Non-pigmented ciliary epithelial cell (primary cell): ENCODE measurements around the gene ATXN7L2.

Experiments used
- DNase-seq: peaks from one replicate; pipeline ENCODE4 v3.0.0-alpha.2; 2010; ENCODE audit warnings: low read depth

ATXN7L2 gene

DNA sequence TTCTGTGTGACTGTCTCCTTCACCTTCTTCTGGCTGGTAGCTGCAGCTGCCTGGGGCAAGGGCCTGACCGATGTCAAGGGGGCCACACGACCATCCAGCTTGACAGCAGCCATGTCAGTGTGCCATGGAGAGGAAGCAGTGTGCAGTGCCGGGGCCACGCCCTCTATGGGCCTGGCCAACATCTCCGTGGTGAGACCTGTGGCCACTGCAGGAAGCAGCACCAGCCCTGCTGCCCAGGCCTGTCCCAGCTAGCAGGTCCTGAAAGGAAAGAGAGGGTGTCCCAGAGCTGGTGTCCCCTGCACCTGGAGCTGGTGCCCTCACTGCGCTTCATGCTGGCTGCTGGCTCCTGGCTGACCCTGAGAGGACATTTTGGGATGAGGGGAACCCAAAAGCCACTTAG is 5.9 kb upstream of the ATXN7L2 start:
- no peak for DNase-seq

DNA sequence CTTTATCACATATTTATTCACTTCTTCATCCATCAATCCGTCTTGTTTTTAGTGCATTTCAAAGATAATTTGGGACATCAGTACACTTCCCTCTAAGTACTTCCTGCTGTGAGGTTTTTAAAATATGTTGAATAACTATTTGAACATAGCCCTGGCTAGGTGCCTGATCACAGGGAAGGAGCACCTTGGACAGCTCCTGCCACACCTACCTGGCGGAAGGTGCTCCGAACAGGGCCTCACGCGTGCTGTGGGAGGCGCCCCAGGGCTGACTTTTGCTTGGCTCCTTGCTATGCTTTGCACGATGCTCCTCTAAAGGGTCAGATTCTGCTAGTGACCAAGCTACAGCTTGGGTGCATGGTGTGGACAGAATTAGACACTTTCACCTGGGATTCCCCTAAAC is 4.9 kb upstream of the ATXN7L2 start:
- DNase-seq: no peak

DNA sequence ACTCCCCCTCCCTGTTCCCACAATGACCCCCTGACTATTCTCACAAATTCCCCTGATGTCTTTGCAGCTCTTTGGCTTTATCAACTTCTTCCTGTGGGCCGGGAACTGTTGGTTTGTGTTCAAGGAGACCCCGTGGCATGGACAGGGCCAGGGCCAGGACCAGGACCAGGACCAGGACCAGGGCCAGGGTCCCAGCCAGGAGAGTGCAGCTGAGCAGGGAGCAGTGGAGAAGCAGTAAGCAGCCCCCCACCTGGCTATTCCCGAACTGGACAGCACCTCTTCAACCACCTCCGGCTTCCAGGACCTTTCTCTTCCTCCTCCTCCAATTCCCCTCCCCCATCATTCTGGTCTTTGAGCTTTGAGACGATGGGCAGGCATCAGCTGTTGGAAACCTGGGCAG is 4.4 kb upstream of the ATXN7L2 start:
- DNase-seq: no peak

DNA sequence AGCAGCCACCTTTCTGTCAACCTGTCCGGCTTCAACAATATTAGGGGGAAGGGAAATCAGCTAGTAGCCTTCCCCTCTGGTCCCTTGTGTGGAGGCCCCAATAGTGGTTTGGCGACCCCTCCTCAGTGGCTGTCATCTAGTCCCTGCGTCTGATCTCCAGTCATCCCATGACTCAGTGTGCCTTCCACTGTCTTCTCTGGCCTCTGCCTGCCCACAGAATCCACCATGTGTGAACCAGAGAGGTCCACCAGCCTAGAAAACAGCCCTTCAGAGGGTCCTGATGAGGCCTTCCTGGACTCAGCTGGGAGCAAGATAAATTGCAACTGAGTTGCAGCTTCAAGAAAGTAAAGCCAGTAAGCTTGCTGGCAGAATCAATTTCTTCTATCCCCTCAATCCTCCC is 3.8 kb upstream of the ATXN7L2 start:
- DNase-seq: no peak

DNA sequence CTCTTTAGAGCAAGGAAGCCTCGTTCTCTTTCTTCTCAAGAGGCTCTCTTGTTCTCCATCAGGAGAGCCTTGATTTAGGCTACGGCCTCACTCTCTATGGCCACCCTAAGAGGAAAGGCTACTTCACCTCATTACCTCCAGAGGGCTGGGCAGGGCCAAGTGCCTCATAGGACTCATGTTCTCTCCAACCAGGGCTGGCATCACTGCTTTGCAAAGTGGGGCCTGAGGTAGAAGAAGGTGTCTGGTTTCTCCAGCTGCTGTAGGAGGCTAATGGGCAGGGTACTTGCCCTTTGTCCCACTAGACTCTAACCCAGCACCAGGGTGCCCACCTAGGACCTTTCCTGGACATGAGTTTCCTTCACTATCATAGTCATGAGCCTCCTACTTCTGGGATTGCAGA is 2.1 kb upstream of the ATXN7L2 start:
- DNase-seq: no peak

DNA sequence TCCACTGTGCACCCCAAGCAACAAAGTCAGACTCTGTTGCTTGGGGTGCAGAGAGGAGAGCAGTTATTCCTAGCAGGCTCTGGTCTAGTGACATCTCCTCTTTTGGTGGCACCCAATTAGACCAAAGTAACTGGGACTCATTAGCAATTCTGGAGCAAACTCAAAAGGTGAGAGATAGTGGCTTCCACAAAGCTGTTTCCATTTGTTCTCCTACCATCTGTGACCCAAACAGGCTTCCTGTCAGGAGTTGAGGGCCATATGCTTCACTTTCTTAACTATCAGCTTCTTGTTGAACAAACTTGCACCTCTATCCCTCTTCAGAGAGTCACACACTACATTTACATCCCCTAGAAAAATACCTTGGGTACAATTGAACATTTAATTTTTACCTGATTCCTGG is 1.5 kb upstream of the ATXN7L2 start:
- no peak for DNase-seq

DNA sequence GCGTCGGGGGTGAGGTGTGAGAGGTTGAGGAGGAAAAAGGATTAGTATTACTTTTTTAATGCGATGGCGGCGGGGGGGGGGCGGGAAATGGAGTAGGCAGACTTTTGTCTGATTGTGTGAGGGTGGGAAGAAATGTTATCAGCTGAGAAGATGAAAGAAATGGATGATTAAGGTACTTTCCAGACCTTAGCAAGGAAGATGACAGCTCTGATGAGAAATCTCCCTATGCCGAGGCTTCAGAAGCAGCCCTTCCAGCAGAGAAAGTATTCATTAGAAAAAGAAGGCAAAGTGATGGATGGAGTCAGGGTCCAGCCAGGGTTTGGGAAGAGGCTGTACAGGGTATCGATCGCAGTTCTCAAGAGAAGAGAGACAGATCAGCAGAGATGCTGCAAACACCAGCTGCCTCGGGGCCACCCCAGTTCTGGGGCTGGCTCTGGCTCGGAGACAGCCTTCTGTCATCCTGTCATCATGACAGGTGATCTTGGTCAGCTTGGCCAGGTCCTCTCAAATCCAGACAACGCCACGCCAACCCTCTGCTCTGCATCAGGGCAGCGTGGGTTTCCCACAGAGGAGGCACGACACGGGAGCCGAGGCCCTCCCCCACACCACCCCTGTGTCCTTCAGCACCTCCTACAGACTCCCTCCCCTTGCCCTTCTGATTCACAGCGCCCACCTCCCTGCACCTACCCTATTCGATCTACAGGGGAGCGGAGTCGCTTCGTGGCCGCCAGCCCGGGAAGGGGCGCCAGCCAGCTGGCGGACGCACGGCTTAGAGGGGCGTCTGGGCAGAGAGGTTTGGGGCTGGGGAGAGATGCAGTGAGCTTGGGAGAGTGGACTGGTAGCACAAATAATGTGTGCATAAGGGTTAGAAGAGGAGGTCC is 674 bp upstream of the ATXN7L2 start:
- DNase-seq: no peak

DNA sequence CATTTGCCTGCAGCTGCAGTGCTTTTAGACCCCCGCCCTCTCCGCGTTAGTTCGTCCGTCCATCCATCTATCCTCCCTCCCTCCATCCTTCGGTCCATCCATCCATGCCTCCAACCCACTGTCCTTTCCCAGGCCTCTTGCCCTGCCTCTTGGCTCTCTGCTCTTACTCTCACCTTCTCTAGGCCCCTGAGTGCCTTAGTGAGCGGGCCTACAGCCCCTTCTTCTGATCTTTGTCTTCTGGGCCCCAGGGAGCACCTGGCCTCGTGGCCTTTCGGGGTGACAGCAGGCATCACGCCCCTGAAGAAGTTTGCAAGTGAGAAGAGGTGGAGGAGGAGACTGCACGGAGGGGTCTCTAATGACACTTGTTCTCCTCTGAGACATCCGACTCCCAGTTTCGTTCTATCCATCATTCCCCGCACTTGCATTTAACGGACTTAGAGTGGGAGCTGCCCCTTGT is 842 bp downstream of the ATXN7L2 start:
- no peak for DNase-seq

DNA sequence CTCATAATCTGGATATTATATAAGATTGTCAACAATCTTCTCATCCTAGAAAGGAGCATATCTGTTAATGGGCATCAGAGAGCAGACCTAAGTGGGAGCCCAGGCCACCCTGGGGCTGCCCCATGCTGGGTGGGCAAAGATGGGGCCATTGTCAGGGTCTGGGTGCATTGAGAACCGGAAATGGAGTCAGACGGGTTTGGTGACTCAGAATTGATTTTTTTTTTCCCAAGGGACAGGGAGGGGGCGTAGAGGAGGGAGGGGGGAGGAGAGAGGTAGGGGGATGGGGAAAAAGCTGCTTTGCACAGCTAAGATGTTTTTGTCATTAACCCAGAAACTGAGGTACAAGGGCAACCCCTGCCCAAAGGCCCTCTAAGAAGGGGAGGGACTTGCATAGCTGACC is 1.3 kb downstream of the ATXN7L2 start:
- DNase-seq: no peak

DNA sequence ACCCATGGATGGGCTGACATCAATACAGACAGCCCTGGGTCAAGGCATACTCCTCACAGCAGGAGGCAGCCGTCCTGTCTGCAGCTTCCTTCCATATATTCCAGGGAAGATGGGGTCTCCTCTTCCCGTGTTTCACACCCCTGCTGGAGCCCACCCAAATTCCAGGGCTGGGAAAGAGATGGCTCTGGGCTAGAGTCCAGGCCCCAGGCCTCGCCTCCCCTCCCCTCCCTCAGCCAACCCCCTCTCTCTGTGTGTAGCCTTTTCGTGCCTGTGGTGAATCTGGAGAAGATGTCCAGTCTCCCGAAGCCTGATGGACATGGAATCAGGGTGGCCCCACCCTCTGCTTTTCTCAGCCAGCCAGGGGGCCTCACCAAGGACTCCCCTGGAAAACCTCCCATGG is 3.6 kb downstream of the ATXN7L2 start:
- no peak for DNase-seq

DNA sequence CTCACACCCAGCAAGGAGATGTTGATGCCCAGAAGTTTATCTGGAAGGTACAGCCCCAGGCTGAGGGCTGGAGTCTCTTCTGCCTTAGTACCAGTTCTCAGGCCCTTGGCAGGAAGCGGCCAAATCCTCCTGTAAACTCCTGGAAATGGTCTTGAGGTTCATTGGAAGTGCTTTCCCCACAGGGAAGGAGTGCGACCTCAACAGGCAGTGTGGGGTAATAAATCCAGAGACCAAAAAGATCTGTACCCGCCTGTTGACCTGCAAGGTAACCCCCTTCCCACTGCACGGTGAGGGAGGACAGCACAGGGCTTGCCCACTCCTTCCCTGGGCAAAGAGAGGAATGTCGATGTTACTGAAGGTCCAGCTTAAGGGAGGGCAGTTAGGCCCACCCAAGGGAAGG is 4.5 kb downstream of the ATXN7L2 start:
- DNase-seq: no peak

DNA sequence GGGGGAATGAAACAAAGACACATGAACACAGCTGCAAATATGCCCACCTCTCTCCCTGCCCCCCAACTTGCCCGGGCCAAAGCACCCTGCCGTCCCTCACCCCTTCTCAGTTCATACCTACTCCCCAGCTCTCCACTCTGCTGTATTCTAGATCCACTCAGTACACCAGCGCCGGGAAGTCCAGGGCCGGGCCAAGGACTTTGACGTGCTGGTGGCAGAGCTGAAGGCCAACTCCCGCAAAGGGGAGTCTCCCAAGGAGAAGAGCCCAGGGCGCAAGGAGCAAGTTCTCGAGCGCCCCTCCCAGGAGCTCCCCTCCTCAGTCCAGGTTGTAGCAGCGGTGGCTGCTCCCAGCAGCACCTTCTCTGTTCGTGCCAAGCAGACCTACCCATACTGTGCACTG is 5.0 kb downstream of the ATXN7L2 start:
- DNase-seq: no peak

DNA sequence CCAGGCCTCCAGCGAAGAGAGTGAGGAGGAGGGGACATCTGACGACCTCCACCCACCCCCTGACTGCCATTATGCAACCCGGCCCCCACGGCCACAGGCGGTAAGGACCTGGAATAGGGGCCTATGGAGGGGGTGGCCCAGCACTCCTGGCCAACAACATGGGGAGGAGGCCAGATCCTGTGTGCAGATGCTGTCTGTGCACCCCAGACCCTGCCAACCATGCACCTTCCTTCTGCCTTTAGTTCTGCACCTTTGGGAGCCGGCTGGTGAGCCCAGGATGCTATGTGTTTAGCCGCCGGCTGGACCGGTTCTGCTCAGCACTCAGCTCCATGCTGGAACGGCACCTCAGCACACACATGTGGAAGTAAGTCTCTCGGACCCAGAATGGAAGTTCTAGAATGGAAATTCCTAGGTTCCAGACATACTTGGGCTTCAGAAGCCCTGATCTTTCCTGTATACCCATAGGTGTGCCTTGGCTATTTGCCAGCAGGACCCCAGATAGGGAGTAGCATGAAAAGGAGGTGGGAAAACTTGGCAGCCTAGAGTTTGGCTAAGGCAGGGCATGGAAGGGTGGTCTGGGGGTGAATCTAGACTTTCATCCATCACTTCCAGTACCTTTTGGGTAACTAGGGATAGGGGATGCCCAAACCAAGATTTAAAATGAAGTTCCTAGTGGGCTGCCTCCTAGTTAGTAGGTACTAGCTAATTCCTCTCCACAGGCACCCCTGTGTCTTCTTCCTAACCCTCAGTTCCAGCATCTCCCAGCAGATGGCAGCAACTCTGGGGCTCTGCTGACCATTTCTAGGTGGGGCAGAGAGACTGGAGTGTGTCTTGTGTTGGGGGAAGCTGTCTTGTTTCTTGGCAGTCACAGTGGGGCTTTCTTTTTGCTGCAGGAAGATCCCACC is 6.6 kb downstream of the ATXN7L2 start:
- DNase-seq: no peak

DNA sequence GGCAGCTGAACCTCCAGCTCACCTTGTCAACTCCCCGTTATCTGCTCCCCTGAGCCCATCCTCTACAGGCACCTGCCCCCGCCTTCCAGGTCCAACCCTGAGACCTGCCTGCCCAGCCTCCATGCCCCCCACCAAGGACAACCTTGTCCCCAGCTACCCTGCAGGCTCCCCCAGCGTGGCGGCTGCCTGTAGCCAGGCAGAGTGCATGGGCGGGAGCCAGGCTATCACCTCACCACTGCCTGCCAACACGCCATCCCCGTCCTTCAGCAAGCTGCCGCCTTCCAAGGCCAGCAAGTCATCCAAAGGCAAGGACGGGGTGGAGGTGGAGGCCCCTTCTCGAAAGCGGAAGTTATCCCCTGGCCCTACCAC is 7.2 kb downstream of the ATXN7L2 start:
- no peak for DNase-seq

DNA sequence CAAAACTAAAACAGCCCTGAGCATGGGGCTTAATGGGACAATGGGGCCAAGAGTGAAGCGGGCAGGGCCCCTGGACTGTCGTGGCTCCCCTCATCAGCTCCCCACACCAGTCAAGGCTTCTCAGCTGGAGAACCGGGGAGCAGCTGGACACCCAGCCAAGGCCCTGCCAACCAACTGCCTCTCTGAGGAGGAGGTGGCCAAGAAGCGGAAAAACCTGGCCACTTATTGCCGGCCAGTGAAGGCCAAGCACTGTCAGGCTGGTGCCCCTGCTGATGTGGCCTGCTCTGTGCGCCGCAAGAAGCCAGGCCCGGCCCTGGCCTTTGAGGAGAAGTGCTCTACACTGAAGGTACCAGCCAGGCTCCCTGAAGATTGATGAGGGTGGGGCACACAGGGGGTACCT is 7.7 kb downstream of the ATXN7L2 start:
- no peak for DNase-seq

DNA sequence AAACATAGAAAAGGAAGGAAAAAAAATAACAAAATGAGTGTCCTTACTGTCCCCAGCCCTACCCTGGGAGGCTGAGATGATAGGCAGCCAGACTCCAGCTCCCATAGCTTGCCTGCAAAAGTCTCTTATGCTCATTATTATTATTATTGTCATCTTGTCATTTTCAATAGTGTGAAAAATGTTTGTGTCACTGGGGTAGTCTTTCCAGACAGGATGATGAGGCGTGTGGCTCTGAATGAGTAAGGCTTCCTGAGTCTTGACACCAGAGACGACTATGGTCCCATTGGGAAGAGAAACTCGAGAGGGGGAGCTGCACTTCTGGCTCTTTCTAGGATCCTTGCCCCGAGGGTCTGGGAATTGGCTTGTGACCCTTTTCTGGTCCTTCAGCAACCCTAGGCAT is 9.1 kb downstream of the ATXN7L2 start:
- DNase-seq: no peak

DNA sequence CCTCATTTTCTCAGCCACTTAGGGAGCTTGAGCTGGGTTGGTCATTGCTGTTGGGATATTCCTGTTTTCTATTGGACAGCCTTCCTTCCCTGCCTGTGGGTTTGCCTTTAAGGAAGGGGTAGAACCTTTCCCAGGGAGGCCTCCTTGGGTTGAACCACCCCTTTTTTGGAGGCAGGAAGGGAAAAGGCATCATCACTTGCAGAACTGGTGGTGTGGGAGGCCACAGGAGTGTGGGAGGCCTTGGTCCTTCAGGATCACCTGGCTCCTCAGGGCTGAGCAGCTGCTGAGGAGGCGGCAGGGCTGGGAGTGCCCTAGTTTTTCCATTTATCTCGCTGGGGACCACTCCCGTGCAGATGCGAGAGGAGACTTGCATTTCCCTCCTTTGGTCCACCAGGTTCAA is 9.5 kb downstream of the ATXN7L2 start:
- DNase-seq: no peak

DNA sequence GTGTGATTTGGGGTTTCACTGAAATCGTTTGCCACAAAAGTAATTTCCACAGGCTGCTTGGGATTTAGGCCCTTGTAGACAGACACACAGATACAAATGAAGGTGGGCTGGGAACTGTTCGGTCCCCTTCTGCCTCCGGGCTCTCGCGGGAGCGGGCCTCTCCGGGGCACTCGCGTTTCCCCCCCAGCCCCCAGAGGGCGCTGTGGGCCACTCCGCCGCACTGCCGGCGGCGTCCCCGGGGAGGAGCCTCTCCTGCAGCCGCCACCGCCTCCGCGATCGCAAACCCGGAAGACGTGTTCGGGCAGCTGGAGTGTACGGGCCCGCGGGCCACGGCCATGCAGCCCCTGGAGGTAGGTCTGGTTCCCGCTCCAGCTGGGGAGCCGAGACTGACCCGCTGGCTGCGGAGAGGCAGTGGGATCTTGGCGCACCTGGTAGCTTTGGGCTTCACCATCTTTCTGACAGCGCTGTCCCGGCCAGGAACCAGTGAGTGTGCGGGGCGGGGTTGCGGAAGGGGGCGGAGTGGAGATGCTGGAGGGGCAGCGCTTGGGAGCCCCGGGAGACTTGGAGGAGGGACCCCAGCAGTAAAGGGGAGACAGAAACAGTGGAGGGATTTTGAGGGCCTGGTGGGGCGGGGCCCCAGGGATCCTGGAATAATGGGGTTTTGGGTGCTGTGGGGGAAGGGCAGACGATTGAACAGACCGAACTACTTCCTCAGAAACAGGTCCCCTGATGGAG is 10.3 kb downstream of the ATXN7L2 start, which contains the start of gene CYB561D1:
TSS of gene CYB561D1 (plus strand) at position 290 of the 735 bp plus-strand sequence. CDS start at position 336, 46 bp downstream.
- DNase-seq: no peak

DNA sequence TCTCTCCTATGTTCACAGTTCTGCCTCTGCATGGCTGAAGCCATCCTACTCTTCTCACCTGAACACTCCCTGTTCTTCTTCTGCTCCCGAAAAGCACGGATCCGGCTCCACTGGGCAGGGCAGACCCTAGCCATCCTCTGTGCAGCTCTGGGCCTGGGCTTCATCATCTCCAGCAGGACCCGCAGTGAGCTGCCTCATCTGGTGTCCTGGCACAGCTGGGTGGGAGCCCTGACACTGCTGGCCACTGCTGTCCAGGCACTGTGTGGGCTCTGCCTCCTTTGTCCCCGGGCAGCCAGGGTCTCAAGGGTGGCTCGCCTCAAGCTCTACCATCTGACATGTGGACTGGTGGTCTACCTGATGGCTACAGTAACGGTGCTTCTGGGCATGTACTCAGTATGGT is 12.0 kb downstream of the ATXN7L2 start:
- no peak for DNase-seq

DNA sequence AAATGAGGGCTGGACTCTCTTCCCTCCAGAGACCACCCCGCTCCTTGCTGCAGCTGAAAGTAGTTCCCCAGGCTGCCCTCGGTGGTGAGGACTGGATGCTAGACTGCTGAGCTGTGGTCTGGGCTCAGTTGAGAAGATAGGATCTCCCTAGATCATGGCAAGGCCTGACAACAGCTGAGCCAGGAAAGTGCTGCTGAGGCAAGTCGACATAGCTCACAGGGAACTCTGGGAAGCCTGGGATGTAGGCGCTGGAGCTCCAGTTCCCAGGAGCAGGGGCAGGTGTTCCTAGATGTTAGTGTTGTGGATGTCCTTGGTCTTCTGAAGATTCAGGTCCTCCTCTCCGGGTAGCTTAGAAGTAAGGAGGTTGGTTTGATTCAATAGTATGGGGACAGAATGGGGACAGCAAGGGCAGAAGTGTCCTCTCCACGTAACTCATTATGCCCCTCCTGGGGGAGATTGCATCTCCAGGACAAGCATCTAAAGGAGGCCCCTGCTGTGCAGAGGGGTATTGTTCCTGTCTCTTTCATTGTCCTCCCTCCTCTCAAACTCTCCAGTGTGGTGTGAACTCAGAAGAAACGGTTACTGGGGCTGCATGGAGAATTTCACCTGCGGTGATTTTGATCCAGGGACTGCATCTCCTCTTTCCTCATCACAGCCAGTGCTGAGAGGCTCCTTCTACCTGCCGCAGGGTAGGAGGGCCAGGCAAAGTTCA is 13.9 kb downstream of the ATXN7L2 start:
- DNase-seq: no peak

DNA sequence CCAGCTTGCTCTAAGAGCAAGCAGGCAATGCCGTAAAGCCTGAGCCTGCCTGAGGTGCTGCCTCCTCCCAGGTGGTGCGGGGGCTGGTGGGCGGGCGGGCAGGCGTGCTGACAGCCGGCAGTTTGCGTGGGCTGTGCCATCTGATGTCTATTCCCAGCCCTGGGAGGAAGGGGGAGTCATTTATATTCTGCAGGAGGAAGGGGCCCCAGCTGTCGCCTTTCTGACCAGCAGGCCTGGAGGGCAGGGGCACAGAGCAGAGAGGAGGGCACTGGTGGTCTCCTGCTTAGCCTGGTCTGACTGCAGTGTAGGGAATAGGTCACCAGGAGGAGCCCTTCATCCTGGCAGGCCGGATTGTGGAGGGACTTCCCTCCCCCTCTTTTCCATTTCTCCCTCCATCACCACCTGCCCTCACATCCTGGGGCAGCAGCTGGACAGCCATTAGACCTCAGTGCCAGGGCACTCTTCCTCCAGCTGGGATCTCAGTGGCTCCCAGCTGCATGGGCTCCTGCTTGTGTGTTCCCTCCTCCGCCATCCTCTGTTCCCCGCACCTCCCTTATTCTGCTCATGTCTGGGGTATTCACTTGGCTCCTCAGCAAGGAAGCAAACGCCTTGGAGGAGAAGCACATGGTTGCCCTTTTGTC is 14.6 kb downstream of the ATXN7L2 start:
- no peak for DNase-seq
